Tibial artery (tissue), 4 donors: ENCODE data around the gene ADRM1.

Experiments used
- DNase-seq, 2 donors: peaks; one replicate each; pipeline ENCODE4 v3.0.0-alpha.2; 2019
- H3K27ac ChIP-seq, 2 donors: fragments of 200-600 bp; sonication (generic) in 1 of 2; 1 replicate in 1 of 2; 2 replicates in 1 of 2; pipeline ENCODE4 v1.5.1; 2018 to 2019; ENCODE audit warnings: mild to moderate bottlenecking in 1 of 2
- H3K27me3 ChIP-seq, 2 donors: fragments of 200-600 bp; sonication (generic) in 1 of 2; one replicate each; pipeline versions ENCODE4 v1.5.1 to v1.6.0; 2016 to 2019
- H3K36me3 ChIP-seq, 3 donors: fragments of 200-600 bp; sonication (generic) in 2 of 3; one replicate each; pipeline ENCODE4 v1.5.1; 2016 to 2019; ENCODE audit warnings: mild to moderate bottlenecking in 2 of 3
- H3K4me1 ChIP-seq, 4 donors: fragments of 200-600 bp; sonication (generic) in 2 of 4; 1 replicate in 3 of 4; 2 replicates in 1 of 4; pipeline ENCODE4 v1.5.1; 2016 to 2019
- H3K4me3 ChIP-seq, 2 donors: fragments of 200-600 bp; sonication (generic) in 1 of 2; 1 replicate in 1 of 2; 2 replicates in 1 of 2; pipeline ENCODE4 v1.5.1; 2018 to 2019; ENCODE audit warnings: mild to moderate bottlenecking in 2 of 2
- H3K9me3 ChIP-seq, 3 donors: fragments of 200-600 bp; sonication (generic) in 1 of 3; one replicate each; pipeline ENCODE4 v1.5.1; 2016 to 2019
- intact Hi-C: fragments of 100-400 bp; cut with DNase I; formaldehyde crosslinking; loops from one replicate; pipeline ENCODE4 v1.15.0; 2023; ENCODE audit warnings: low total_unique reads
- TF ChIP-seq, protein P1 (sequence below), 2 experiments: fragments of 200-600 bp in 1 of 2; fragments of 450-650 bp in 1 of 2; IDR thresholded peaks; one replicate each; pipeline ENCODE4 v1.5.1; 2017 to 2019; ENCODE audit warnings: antibody characterized with exemption in 2 of 2, mild to moderate bottlenecking in 1 of 2, moderate library complexity in 1 of 2

ADRM1 gene

DNA sequence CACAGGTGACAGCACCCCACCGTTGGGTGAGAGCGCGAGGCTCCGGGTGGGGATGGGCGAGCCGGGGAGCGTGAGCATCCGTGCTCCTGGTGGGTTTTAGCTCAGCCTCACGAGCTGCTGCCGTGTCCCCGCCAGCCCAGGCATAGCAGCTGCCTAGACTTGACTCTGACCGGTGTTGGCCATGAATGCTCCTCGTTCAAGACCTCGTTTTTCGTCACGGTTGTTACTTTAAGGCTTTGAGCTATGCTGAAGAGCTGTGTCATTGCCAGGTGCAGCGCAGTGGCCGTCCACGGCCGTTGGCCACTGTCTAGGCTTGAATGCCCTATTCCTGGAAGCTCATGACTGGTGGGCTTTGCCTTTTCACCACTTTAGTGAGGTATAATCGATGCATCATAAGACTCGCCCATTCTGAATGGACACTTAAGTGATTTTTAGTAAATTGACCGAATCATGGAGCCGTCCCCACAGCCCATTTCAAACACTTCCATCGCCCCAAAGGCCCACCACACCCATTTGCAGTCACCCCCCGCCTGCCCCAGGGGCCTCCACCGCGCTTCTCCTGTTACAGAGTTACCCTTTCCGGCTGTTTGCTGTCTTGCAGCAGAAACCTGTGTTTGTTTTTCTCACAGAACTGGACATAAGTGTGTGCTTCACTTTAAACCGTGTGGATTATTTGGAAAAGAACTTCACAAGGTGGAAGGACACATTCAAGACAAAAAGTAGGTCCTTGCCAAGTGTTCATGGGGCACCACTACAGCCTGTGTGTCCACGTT lies 21.4 kb upstream of the ADRM1 start:
- no peak for DNase-seq
- Histone ChIP-seq H3K4me1 (no peaks in the 10 kb centered on the region), H3K27me3 (no peaks in the 10 kb centered on the region), H3K36me3 (peaks cover 52 to 87% (median 73%) of the 10 kb centered on the region in 3 donors), H3K9me3 (no peaks in the 10 kb centered on the region), H3K4me3 (no peak overlapping the region), H3K27ac (no peak overlapping the region)
- intact Hi-C loops: no loop called here
- TF ChIP-seq, protein P1, sequence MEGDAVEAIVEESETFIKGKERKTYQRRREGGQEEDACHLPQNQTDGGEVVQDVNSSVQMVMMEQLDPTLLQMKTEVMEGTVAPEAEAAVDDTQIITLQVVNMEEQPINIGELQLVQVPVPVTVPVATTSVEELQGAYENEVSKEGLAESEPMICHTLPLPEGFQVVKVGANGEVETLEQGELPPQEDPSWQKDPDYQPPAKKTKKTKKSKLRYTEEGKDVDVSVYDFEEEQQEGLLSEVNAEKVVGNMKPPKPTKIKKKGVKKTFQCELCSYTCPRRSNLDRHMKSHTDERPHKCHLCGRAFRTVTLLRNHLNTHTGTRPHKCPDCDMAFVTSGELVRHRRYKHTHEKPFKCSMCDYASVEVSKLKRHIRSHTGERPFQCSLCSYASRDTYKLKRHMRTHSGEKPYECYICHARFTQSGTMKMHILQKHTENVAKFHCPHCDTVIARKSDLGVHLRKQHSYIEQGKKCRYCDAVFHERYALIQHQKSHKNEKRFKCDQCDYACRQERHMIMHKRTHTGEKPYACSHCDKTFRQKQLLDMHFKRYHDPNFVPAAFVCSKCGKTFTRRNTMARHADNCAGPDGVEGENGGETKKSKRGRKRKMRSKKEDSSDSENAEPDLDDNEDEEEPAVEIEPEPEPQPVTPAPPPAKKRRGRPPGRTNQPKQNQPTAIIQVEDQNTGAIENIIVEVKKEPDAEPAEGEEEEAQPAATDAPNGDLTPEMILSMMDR (IDR thresholded peaks at IDR 0.05): no peak

- intact Hi-C loops: no loop called here
- TF ChIP-seq, protein P1 (IDR thresholded peaks at IDR 0.05): no peak
- no peak for DNase-seq
- H3K4me1 ChIP-seq: no peaks in the 10 kb centered on the region
- H3K27me3 ChIP-seq: no peaks in the 10 kb centered on the region
- peaks cover 57 to 86% (median 76%) of the 10 kb centered on the region in 3 donors for H3K36me3 ChIP-seq
- H3K4me3 ChIP-seq: no peak overlapping the region
- no peaks in the 10 kb centered on the region for H3K9me3 ChIP-seq
- no peak overlapping the region for H3K27ac ChIP-seq
Observed at GRCh38 chr20:62282103-62282502, 20.7 kb upstream of the ADRM1 start.

- no peaks in the 10 kb centered on the region for H3K27me3 ChIP-seq
- no peak overlapping the region for H3K4me3 ChIP-seq
- no peaks in the 10 kb centered on the region for H3K4me1 ChIP-seq
- peaks cover 63 to 91% (median 83%) of the 10 kb centered on the region in 3 donors for H3K36me3 ChIP-seq
- no peaks in the 10 kb centered on the region for H3K9me3 ChIP-seq
- H3K27ac ChIP-seq: no peak overlapping the region
- no peak for DNase-seq
- TF ChIP-seq, protein P1 (IDR thresholded peaks at IDR 0.05): no peak
- intact Hi-C loops: no loop called here
Observed at GRCh38 chr20:62282877-62283503, 19.8 kb upstream of the ADRM1 start.

GRCh38 chr20:62284448-62284847 lies 18.3 kb upstream of the ADRM1 start:
- Histone ChIP-seq H3K4me3 (no peak overlapping the region), H3K27me3 (no peaks in the 10 kb centered on the region), H3K4me1 (no peaks in the 10 kb centered on the region), H3K9me3 (no peaks in the 10 kb centered on the region), H3K27ac (no peak overlapping the region), H3K36me3 (peaks cover 64 to 94% (median 92%) of the 10 kb centered on the region in 3 donors)
- DNase-seq: no peak
- intact Hi-C loops: no loop called here
- TF ChIP-seq, protein P1 (IDR thresholded peaks at IDR 0.05): no peak

DNA sequence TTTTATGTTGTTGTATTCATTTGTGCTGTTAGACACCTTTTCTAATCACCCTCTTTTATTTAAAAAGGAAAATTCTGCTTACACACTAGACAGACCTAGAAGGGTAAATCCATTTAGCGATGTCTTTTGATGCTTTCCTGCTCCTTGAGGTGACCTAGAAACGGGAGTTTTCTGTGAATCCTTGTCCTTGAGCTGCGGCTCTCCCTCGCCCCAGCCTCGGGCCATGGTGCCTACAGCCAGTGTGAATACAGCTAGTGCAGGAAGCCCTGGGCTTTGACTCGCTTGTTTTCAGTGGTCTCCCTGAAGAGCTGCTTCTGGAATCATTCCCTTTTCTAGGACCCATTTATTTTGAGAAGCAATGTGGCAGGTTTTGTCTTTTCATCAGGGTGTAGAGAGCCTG lies 17.6 kb upstream of the ADRM1 start:
- TF ChIP-seq, protein P1 (IDR thresholded peaks at IDR 0.05): no peak
- H3K27ac ChIP-seq: no peak overlapping the region
- peaks cover 63 to 89% (median 87%) of the 10 kb centered on the region in 3 donors for H3K36me3 ChIP-seq

More for the DNA sequence above, 17.6 kb upstream of the ADRM1 start:
- intact Hi-C loops: no loop called here
- Histone ChIP-seq H3K4me3 (no peak overlapping the region), H3K27me3 (no peaks in the 10 kb centered on the region), H3K9me3 (no peaks in the 10 kb centered on the region), H3K4me1 (no peaks in the 10 kb centered on the region)
- no peak for DNase-seq
